Measurements from ENCODE around the gene TUBA1A.
A peak's percentile ranks its signal among the peaks of the same experiment; 100 is the strongest.

The TUBA1A gene

DNA sequence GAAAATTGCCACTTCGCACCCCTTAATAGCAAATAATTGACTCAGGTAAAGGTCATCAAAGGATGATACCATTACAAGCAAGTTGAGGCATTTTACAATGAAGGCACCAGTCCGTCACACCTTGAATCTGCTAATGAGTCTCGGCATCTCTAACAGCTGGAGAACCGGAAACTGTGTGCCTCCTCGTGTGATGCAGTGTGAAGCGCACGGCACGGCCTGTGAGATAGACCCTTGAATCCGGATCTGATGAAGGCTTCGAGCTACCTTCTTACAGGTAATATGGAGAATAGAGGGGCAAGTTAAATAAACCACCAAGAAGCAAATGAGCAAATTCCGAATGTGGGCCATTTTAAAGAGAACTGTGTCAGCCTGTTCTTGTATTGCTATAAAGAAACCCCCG lies 19.8 kb upstream of the TUBA1A start:
- no peak overlapping the region for H2BK15ac ChIP-seq (ENCODE audit: low read length)
- no peak overlapping the region for H2BK120ac ChIP-seq (ENCODE audit: low read depth, low read length)
- H3K9ac ChIP-seq (ENCODE audit: low read depth, low read length, poor library complexity): peak overlapping the region; percentile 53
- no peaks in the 10 kb centered on the region for H3K79me1 ChIP-seq (ENCODE audit: low read depth, low read length)
- no peak overlapping the region for H3K4me2 ChIP-seq (ENCODE audit: insufficient read depth, low read length, poor library complexity, severe bottlenecking)
- no peak overlapping the region for H3K27ac ChIP-seq (replicated peaks; ENCODE audit: low read length)
- no peak for DNase-seq (ENCODE audit: low spot score)
- H3K23ac ChIP-seq (ENCODE audit: low read depth, low read length, poor library complexity): no peak overlapping the region
- no peak overlapping the region for H3K14ac ChIP-seq (ENCODE audit: low read length)
- no peak overlapping the region for H2BK5ac ChIP-seq (ENCODE audit: low read length)
- H2AFZ ChIP-seq (ENCODE audit: low read length): peak overlapping the region; percentile 27
- no peak overlapping the region for H3K4ac ChIP-seq (ENCODE audit: low read length)
- no peak overlapping the region for H3K4me3 ChIP-seq (ENCODE audit: low read length in 2 of 2)
- no peak overlapping the region for H4K91ac ChIP-seq (ENCODE audit: low read depth, low read length, poor library complexity)
- no CpG with 5 or more reads among the region's 12 CpGs for WGBS, 2 donors (ENCODE audit: extremely low coverage in 2 of 2, insufficient read length in 2 of 2, insufficient replicate concordance in 1 of 2)
- H4K8ac ChIP-seq (ENCODE audit: low read depth, low read length): no peak overlapping the region
- no peaks in the 10 kb centered on the region for H3K9me3 ChIP-seq (replicated peaks in 1 of 2; ENCODE audit: control insufficient read depth in 2 of 2, insufficient read depth in 1 of 2, low read depth in 1 of 2, low read length in 2 of 2)
- H3K27me3 ChIP-seq (ENCODE audit: control insufficient read depth in 3 of 3, insufficient read depth in 3 of 3, low read depth in 1 of 3, low read length in 3 of 3): no peaks in the 10 kb centered on the region
- no peak overlapping the region for H2BK12ac ChIP-seq (ENCODE audit: low read length)
- H3K18ac ChIP-seq (ENCODE audit: low read length): no peak overlapping the region
- H3K36me3 ChIP-seq (replicated peaks in 1 of 2; ENCODE audit: control insufficient read depth in 2 of 2, insufficient read depth in 2 of 2, low read length in 2 of 2): no peaks in the 10 kb centered on the region
- H2AK5ac ChIP-seq (ENCODE audit: low read depth, low read length): no peak overlapping the region
- peaks cover 1 to 3% of the 10 kb centered on the region in 2 donors for H3K4me1 ChIP-seq (ENCODE audit: control insufficient read depth in 2 of 2, insufficient read depth in 1 of 2, low read depth in 1 of 2, low read length in 2 of 2)

DNA sequence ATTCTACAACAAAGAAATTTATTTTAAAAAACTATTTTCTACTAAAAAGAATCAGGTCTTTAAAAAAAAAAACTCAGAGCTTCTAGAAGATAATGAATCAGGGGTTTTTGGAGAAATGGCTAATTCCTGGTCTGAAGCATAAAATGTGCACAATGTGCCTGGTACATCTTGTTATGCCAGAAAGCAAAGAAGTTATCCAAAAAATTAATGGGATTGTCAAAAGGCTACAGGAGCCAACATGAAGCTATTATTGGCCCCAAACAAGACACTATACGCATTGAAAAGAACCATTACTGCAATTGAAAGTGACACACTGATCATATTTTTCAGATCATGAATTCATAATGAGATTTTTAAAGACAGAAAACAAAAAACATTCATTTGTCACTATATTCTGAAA lies 19.3 kb upstream of the TUBA1A start:
- H3K9me3 ChIP-seq (replicated peaks in 1 of 2; ENCODE audit: control insufficient read depth in 2 of 2, insufficient read depth in 1 of 2, low read depth in 1 of 2, low read length in 2 of 2): no peaks in the 10 kb centered on the region
- H4K8ac ChIP-seq (ENCODE audit: low read depth, low read length): no peak overlapping the region

DNA sequence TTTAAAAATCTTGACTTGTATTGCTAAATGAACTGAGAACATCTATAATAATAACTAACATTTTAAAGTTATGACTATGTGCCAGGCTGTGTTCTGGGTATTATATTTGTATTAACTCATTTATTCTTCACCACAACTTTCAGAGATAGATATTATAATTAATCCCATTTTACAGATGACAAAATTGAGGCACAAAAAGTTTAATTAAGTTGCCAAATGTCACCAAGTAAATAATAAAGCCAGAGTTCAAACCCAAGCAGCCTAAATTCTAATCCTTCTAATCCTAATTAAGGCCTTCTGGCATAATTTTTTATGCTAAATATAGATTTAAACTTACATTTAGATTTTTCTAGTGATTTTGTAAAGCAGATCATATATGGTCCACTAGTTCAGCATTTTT lies 17.5 kb upstream of the TUBA1A start:
- Histone ChIP-seq H3K27me3 (ENCODE audit: control insufficient read depth in 3 of 3, insufficient read depth in 3 of 3, low read depth in 1 of 3, low read length in 3 of 3) (no peaks in the 10 kb centered on the region), H2BK120ac (ENCODE audit: low read depth, low read length) (no peak overlapping the region), H3K18ac (ENCODE audit: low read length) (no peak overlapping the region), H2BK5ac (ENCODE audit: low read length) (no peak overlapping the region), H4K91ac (ENCODE audit: low read depth, low read length, poor library complexity) (no peak overlapping the region), H3K79me1 (ENCODE audit: low read depth, low read length) (no peaks in the 10 kb centered on the region), H4K8ac (ENCODE audit: low read depth, low read length) (no peak overlapping the region), H2AFZ (ENCODE audit: low read length) (no peak overlapping the region), H3K14ac (ENCODE audit: low read length) (no peak overlapping the region), H3K4me2 (ENCODE audit: insufficient read depth, low read length, poor library complexity, severe bottlenecking) (no peak overlapping the region), H3K36me3 (replicated peaks in 1 of 2; ENCODE audit: control insufficient read depth in 2 of 2, insufficient read depth in 2 of 2, low read length in 2 of 2) (no peaks in the 10 kb centered on the region), H3K23ac (ENCODE audit: low read depth, low read length, poor library complexity) (no peak overlapping the region), H3K4ac (ENCODE audit: low read length) (no peak overlapping the region), H3K4me1 (ENCODE audit: control insufficient read depth in 2 of 2, insufficient read depth in 1 of 2, low read depth in 1 of 2, low read length in 2 of 2) (peaks cover 4 to 6% of the 10 kb centered on the region in 2 donors), H2BK15ac (ENCODE audit: low read length) (no peak overlapping the region), H2AK5ac (ENCODE audit: low read depth, low read length) (no peak overlapping the region), H3K27ac (replicated peaks; ENCODE audit: low read length) (no peak overlapping the region), H2BK12ac (ENCODE audit: low read length) (no peak overlapping the region), H3K9me3 (replicated peaks in 1 of 2; ENCODE audit: control insufficient read depth in 2 of 2, insufficient read depth in 1 of 2, low read depth in 1 of 2, low read length in 2 of 2) (no peaks in the 10 kb centered on the region), H3K4me3 (ENCODE audit: low read length in 2 of 2) (no peak overlapping the region), H3K9ac (ENCODE audit: low read depth, low read length, poor library complexity) (no peak overlapping the region)
- no peak for DNase-seq (ENCODE audit: low spot score)

More for the DNA sequence above, 19.3 kb upstream of the TUBA1A start:
- H3K27me3 ChIP-seq (ENCODE audit: control insufficient read depth in 3 of 3, insufficient read depth in 3 of 3, low read depth in 1 of 3, low read length in 3 of 3): no peaks in the 10 kb centered on the region
- no CpG with 5 or more reads among the region's 1 CpG for WGBS, 2 donors (ENCODE audit: extremely low coverage in 2 of 2, insufficient read length in 2 of 2, insufficient replicate concordance in 1 of 2)
- H3K4me3 ChIP-seq (ENCODE audit: low read length in 2 of 2): no peak overlapping the region
- no peak overlapping the region for H3K9ac ChIP-seq (ENCODE audit: low read depth, low read length, poor library complexity)
- H3K23ac ChIP-seq (ENCODE audit: low read depth, low read length, poor library complexity): no peak overlapping the region
- no peak overlapping the region for H3K18ac ChIP-seq (ENCODE audit: low read length)
- H3K4ac ChIP-seq (ENCODE audit: low read length): no peak overlapping the region
- H2BK120ac ChIP-seq (ENCODE audit: low read depth, low read length): no peak overlapping the region
- H3K4me1 ChIP-seq (ENCODE audit: control insufficient read depth in 2 of 2, insufficient read depth in 1 of 2, low read depth in 1 of 2, low read length in 2 of 2): peaks cover 0 to 3% of the 10 kb centered on the region in 2 donors
- no peak overlapping the region for H3K4me2 ChIP-seq (ENCODE audit: insufficient read depth, low read length, poor library complexity, severe bottlenecking)
- no peak overlapping the region for H3K27ac ChIP-seq (replicated peaks; ENCODE audit: low read length)
- no peak overlapping the region for H2BK15ac ChIP-seq (ENCODE audit: low read length)
- no peak overlapping the region for H2BK12ac ChIP-seq (ENCODE audit: low read length)
- H2AK5ac ChIP-seq (ENCODE audit: low read depth, low read length): no peak overlapping the region
- H2AFZ ChIP-seq (ENCODE audit: low read length): no peak overlapping the region
- no peak for DNase-seq (ENCODE audit: low spot score)
- no peaks in the 10 kb centered on the region for H3K36me3 ChIP-seq (replicated peaks in 1 of 2; ENCODE audit: control insufficient read depth in 2 of 2, insufficient read depth in 2 of 2, low read length in 2 of 2)
- no peak overlapping the region for H4K91ac ChIP-seq (ENCODE audit: low read depth, low read length, poor library complexity)
- H2BK5ac ChIP-seq (ENCODE audit: low read length): no peak overlapping the region
- no peaks in the 10 kb centered on the region for H3K79me1 ChIP-seq (ENCODE audit: low read depth, low read length)
- no peak overlapping the region for H3K14ac ChIP-seq (ENCODE audit: low read length)

DNA sequence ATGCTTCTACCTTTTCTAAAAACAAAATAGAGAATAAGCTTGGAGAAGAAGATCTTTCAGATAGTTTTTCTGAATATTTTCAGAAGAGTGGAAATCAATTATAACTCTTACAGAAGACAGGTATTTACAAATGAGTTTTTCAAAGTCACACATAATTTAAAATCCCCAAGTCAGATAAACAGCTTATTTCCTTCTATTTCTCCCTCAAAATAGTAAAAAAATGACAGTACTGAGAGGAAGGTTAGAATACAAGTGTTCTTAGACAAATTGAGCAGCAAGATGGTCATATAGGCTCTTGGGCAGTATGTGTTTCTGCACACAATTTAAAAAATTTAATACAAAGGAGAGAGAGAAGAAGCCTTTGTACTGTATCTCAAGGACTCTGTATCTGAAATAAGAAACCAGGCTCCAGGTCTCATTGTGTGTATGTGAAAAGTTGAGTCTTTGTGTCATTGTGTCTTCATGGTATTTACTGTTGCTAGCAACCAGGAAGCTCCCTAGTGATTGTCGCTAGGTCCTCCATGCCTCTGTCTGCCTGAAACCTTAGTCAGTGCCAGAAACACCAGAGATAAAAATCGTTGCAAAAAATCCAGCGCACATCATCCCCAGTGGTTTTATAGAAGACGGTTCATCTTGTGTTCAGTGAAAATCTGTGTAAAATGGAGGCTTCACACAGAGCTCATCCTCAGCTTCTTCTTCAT lies 12.9 kb upstream of the TUBA1A start:
- no peak for DNase-seq (ENCODE audit: low spot score)
- no peak overlapping the region for H2AFZ ChIP-seq (ENCODE audit: low read length)
- H4K8ac ChIP-seq (ENCODE audit: low read depth, low read length): no peak overlapping the region
- no peak overlapping the region for H2AK5ac ChIP-seq (ENCODE audit: low read depth, low read length)
- no peak overlapping the region for H3K4me3 ChIP-seq (ENCODE audit: low read length in 2 of 2)
- peaks cover 14 to 42% of the 10 kb centered on the region in 2 donors for H3K4me1 ChIP-seq (ENCODE audit: control insufficient read depth in 2 of 2, insufficient read depth in 1 of 2, low read depth in 1 of 2, low read length in 2 of 2)
- no peak overlapping the region for H4K91ac ChIP-seq (ENCODE audit: low read depth, low read length, poor library complexity)
- H2BK15ac ChIP-seq (ENCODE audit: low read length): no peak overlapping the region
- no peak overlapping the region for H3K9ac ChIP-seq (ENCODE audit: low read depth, low read length, poor library complexity)
- H3K27me3 ChIP-seq (ENCODE audit: control insufficient read depth in 3 of 3, insufficient read depth in 3 of 3, low read depth in 1 of 3, low read length in 3 of 3): no peaks in the 10 kb centered on the region
- H2BK5ac ChIP-seq (ENCODE audit: low read length): no peak overlapping the region
- H3K23ac ChIP-seq (ENCODE audit: low read depth, low read length, poor library complexity): no peak overlapping the region
- no peak overlapping the region for H2BK120ac ChIP-seq (ENCODE audit: low read depth, low read length)
- no CpG with 5 or more reads among the region's 4 CpGs for WGBS, 2 donors (ENCODE audit: extremely low coverage in 2 of 2, insufficient read length in 2 of 2, insufficient replicate concordance in 1 of 2)
- peak overlapping the region; percentile 59 for H3K27ac ChIP-seq (replicated peaks; ENCODE audit: low read length)
- H3K14ac ChIP-seq (ENCODE audit: low read length): no peak overlapping the region
- no peak overlapping the region for H3K4ac ChIP-seq (ENCODE audit: low read length)
- no peaks in the 10 kb centered on the region for H3K36me3 ChIP-seq (replicated peaks in 1 of 2; ENCODE audit: control insufficient read depth in 2 of 2, insufficient read depth in 2 of 2, low read length in 2 of 2)
- H3K79me1 ChIP-seq (ENCODE audit: low read depth, low read length): no peaks in the 10 kb centered on the region
- peak overlapping the region; percentile 35 for H3K18ac ChIP-seq (ENCODE audit: low read length)
- no peak overlapping the region for H2BK12ac ChIP-seq (ENCODE audit: low read length)
- no peak overlapping the region for H3K4me2 ChIP-seq (ENCODE audit: insufficient read depth, low read length, poor library complexity, severe bottlenecking)
- H3K9me3 ChIP-seq (replicated peaks in 1 of 2; ENCODE audit: control insufficient read depth in 2 of 2, insufficient read depth in 1 of 2, low read depth in 1 of 2, low read length in 2 of 2): no peaks in the 10 kb centered on the region

All from neuronal stem cell (in vitro differentiated cells).